ENCODE data around the gene CYSLTR2.

DNA sequence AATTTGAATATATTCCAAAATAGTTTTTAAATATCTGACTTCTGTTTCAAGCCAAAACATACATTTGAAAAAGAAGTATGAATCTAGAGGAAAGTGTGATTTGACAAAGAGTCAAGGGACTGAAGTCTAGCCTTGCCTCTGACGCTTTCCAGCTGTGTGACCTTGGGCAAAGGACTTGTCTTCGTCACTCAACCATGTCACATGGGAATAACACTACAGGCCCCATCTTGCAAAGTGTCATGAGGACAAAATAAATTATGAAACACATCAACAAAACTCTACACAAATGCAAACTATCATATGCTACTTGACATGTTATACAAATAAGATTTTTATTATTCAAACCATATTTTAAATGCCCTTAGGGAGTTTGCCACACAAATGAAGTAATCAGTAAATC, 73.0 kb downstream of the CYSLTR2 start:
- no peak for TF ChIP-seq POLR2A (IDR thresholded peaks at IDR 0.05; ENCODE audit: low read depth, low read length)
- TF ChIP-seq POLR2AphosphoS5 (IDR thresholded peaks at IDR 0.05; ENCODE audit: low read depth, low read length), result no peak
- TF ChIP-seq TAF1 (IDR thresholded peaks at IDR 0.05; ENCODE audit: low read depth, low read length), result no peak
- TF ChIP-seq POU2F2 (IDR thresholded peaks at IDR 0.05; ENCODE audit: low read depth, low read length), result no peak
